ENCODE measurements around the gene EXOC7. TPM values are rescaled to one million over a fixed set of nuclear protein-coding genes. Genes with fewer than 3 reads are reported as not detected.

EXOC7 gene
- total RNA-seq, 1 experiment from 2014 or later = 160 TPM

DNA sequence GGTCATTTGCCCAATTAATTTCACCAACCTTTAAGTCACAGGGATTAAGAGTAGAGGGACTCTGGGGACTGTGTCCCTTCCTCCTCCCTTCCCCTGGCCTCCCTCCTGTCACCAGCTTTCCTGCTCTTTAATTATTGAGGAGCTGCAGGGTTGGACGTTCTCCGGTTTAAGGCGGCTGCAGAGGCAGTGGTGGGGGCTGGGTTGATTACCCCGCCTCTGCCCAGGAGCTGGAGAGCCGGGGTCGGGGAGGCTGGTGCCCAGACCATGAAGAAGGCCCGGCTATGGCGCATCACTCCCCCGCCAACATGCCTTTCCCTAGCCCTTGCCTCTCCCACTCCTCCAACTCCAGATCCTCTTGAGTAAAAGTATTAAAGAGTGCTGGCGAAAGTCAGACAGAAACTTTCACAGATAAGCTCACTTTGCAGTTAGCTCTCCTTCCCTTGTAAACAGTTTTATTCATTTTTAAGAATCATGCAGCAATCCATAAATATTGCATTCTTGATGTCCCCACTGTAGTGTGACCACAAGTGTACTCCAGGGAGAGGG is 38.5 kb upstream of the EXOC7 start:
- Histone ChIP-seq H3K23me2 (ENCODE audit: insufficient read length, low read depth, low read length, poor library complexity, severe bottlenecking) (peaks cover 37% of the 10 kb centered on the region), H2AK5ac (ENCODE audit: insufficient read length, low read length) (no peak overlapping the region), H2AFZ (ENCODE audit: low read length) (no peak overlapping the region), H4K91ac (ENCODE audit: insufficient read length, low read depth, low read length) (no peak overlapping the region), H3K9ac (ENCODE audit: extremely low read depth, insufficient read length, low read length) (no peak overlapping the region), H2BK15ac (ENCODE audit: low read depth, low read length) (no peak overlapping the region), H3K23ac (ENCODE audit: insufficient read length, low read depth, low read length) (no peak overlapping the region), H2BK20ac (ENCODE audit: low read depth, low read length, poor library complexity, severe bottlenecking) (no peak overlapping the region), H3K14ac (ENCODE audit: insufficient read depth, low read length) (no peak overlapping the region), H2BK12ac (ENCODE audit: insufficient read length, low read depth, low read length) (no peak overlapping the region), H3K27me3 (ENCODE audit: insufficient read depth, low read length) (peaks cover 38% of the 10 kb centered on the region), H3K79me1 (ENCODE audit: insufficient read depth, low read depth, low read length, poor library complexity, severe bottlenecking) (no peaks in the 10 kb centered on the region), H2BK120ac (ENCODE audit: low read depth, low read length, poor library complexity, severe bottlenecking) (no peak overlapping the region), H3K27ac (ENCODE audit: insufficient read length, low read depth, low read length) (no peak overlapping the region), H3K9me3 (ENCODE audit: control insufficient read depth, low read depth, low read length) (no peaks in the 10 kb centered on the region), H3K56ac (ENCODE audit: insufficient read length, low read depth, low read length) (no peak overlapping the region), H3K4me1 (ENCODE audit: insufficient read depth, low read length) (peaks cover 27% of the 10 kb centered on the region), H3K4me2 (ENCODE audit: insufficient read depth, insufficient read length, low read length) (peak overlapping the region; percentile 84), H4K8ac (replicated peaks; ENCODE audit: insufficient read length, low read depth, low read length) (no peak overlapping the region), H3K79me2 (ENCODE audit: insufficient read depth, low read length) (no peaks in the 10 kb centered on the region), H3T11ph (ENCODE audit: low read length) (no peak overlapping the region), H2BK5ac (ENCODE audit: insufficient read length, low read length) (no peak overlapping the region), H4K5ac (ENCODE audit: insufficient read length, low read depth, low read length) (no peak overlapping the region), H3K4ac (ENCODE audit: low read depth, low read length) (no peak overlapping the region), H4K20me1 (ENCODE audit: control insufficient read depth, insufficient read depth, insufficient read length) (no peaks in the 10 kb centered on the region), H3K18ac (ENCODE audit: insufficient read length, low read depth, low read length) (no peak overlapping the region)
- Mint-ChIP-seq H3K4me1 (peaks cover 62 to 69% of the 10 kb centered on the region in 2 experiments), H3K36me3 (ENCODE audit: insufficient read depth in 1 of 3, low read depth in 3 of 3) (no peaks in the 10 kb centered on the region), H3K4me3 (peak overlapping the region; percentile 60 to 86), H3K27ac (no peak overlapping the region), H3K27me3 (ENCODE audit: low read depth) (peaks cover 86% of the 10 kb centered on the region), H3K9me3 (peaks cover 0 to 1% of the 10 kb centered on the region in 2 experiments; a peak in 2 of 5 replicates)
- DNase-seq = peak; percentile 47
- TF ChIP-seq, protein P1, sequence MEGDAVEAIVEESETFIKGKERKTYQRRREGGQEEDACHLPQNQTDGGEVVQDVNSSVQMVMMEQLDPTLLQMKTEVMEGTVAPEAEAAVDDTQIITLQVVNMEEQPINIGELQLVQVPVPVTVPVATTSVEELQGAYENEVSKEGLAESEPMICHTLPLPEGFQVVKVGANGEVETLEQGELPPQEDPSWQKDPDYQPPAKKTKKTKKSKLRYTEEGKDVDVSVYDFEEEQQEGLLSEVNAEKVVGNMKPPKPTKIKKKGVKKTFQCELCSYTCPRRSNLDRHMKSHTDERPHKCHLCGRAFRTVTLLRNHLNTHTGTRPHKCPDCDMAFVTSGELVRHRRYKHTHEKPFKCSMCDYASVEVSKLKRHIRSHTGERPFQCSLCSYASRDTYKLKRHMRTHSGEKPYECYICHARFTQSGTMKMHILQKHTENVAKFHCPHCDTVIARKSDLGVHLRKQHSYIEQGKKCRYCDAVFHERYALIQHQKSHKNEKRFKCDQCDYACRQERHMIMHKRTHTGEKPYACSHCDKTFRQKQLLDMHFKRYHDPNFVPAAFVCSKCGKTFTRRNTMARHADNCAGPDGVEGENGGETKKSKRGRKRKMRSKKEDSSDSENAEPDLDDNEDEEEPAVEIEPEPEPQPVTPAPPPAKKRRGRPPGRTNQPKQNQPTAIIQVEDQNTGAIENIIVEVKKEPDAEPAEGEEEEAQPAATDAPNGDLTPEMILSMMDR (conservative IDR thresholded peaks at IDR 0.05) = no peak
- no CpG with 5 or more reads among the region's 10 CpGs for WGBS (ENCODE audit: extremely low coverage, insufficient read length, low lambda C conversion rate)
